ENCODE results near the gene KPNA3. TPM values are rescaled to one million over a fixed set of nuclear protein-coding genes. Genes with fewer than 3 reads are reported as not detected.

The KPNA3 gene
- total RNA-seq, 1 experiment from 2014 or later, result 36.8 TPM

DNA sequence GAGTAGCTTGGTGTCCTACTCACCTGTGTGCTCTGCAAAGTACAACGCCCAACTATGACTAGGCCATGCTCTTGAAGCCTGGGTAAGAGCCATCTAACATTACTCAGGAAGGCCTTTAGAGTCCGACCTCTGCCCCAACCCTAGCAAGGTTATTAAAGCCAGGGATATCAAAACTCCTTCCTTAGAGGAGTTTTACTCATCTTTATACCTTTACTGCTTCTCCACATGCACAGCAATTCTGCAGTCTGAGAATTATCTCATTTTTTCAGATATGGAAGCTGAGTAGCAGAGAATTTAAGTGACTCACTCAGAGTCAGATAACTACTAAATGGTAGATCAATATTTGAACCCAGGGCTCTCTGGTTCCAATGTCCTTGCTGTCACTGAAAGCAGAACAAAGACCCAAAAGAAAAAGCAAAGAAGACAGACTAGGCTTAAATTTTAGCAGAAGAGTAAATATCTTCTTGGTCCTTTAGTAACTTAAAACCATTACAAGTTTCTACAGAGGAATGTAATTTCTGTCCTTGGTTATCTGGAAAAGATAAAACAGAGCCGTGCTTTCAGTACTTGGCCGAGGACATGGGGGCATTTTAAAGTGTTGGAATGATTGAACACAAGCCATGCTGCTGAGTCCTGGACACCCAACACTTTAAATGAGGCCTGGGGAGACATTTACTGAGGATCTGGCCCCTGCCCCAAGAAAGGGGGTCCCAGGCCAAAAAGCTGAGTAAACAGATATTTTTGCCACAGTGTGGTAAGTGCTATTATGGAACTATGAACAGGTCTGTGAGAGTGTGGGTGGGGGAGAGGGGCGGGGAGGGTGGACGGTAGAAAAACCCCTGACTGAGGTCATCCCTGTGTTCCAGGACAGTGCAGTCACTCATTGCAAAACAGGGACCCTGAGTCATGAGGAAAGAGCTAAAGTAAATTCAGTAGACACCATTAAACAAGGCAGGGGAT is 18.4 kb upstream of the KPNA3 start:
- no peak for TF ChIP-seq POLR2AphosphoS5 (IDR thresholded peaks at IDR 0.05; ENCODE audit: low read depth, low read length)
- TF ChIP-seq, protein P1, sequence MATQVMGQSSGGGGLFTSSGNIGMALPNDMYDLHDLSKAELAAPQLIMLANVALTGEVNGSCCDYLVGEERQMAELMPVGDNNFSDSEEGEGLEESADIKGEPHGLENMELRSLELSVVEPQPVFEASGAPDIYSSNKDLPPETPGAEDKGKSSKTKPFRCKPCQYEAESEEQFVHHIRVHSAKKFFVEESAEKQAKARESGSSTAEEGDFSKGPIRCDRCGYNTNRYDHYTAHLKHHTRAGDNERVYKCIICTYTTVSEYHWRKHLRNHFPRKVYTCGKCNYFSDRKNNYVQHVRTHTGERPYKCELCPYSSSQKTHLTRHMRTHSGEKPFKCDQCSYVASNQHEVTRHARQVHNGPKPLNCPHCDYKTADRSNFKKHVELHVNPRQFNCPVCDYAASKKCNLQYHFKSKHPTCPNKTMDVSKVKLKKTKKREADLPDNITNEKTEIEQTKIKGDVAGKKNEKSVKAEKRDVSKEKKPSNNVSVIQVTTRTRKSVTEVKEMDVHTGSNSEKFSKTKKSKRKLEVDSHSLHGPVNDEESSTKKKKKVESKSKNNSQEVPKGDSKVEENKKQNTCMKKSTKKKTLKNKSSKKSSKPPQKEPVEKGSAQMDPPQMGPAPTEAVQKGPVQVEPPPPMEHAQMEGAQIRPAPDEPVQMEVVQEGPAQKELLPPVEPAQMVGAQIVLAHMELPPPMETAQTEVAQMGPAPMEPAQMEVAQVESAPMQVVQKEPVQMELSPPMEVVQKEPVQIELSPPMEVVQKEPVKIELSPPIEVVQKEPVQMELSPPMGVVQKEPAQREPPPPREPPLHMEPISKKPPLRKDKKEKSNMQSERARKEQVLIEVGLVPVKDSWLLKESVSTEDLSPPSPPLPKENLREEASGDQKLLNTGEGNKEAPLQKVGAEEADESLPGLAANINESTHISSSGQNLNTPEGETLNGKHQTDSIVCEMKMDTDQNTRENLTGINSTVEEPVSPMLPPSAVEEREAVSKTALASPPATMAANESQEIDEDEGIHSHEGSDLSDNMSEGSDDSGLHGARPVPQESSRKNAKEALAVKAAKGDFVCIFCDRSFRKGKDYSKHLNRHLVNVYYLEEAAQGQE (IDR thresholded peaks at IDR 0.05; ENCODE audit: insufficient read depth in 1 of 2, low read depth in 2 of 2, low read length in 1 of 2), result no peak
- no peak for TF ChIP-seq TCF7L2 (IDR thresholded peaks at IDR 0.05; ENCODE audit: low read depth, low read length)
- no peak for TF ChIP-seq SIN3A (IDR thresholded peaks at IDR 0.05; ENCODE audit: borderline replicate concordance, insufficient read depth, low read depth, low read length)
- TF ChIP-seq, protein P2, sequence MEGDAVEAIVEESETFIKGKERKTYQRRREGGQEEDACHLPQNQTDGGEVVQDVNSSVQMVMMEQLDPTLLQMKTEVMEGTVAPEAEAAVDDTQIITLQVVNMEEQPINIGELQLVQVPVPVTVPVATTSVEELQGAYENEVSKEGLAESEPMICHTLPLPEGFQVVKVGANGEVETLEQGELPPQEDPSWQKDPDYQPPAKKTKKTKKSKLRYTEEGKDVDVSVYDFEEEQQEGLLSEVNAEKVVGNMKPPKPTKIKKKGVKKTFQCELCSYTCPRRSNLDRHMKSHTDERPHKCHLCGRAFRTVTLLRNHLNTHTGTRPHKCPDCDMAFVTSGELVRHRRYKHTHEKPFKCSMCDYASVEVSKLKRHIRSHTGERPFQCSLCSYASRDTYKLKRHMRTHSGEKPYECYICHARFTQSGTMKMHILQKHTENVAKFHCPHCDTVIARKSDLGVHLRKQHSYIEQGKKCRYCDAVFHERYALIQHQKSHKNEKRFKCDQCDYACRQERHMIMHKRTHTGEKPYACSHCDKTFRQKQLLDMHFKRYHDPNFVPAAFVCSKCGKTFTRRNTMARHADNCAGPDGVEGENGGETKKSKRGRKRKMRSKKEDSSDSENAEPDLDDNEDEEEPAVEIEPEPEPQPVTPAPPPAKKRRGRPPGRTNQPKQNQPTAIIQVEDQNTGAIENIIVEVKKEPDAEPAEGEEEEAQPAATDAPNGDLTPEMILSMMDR (IDR thresholded peaks at IDR 0.05), result no peak
- no peak for DNase-seq (ENCODE audit: low read depth, low spot score)
- CTCF ChIA-PET, result interaction anchor here (0.7 kb wide), 1 partner anchor 8 kb away, joined by 3 read pairs; no protein-coding TSS in a partner anchor
- ATAC-seq, result no peak
- POLR2A ChIA-PET, result no interaction called here
- BruUV-seq (replicated peaks), result no TSS peak
- in situ Hi-C loops (cut with HindIII; ENCODE audit: low pct_unique_long_range_greater_than_20kb, low sequenced_read_pairs) (no loop called here), intact Hi-C loops (cut with micrococcal nuclease; ENCODE audit: unreplicated experiment) (no loop called here)
- Histone ChIP-seq H3K27me3 (ENCODE audit: control insufficient read depth, insufficient read depth, low read length) (no peaks in the 10 kb centered on the region), H3K4me1 (ENCODE audit: control insufficient read depth, insufficient read depth, low read length) (no peaks in the 10 kb centered on the region), H3K36me3 (ENCODE audit: control insufficient read depth, insufficient read depth, low read length) (no peaks in the 10 kb centered on the region), H3K27ac (ENCODE audit: low read length) (no peak overlapping the region), H3K9me3 (ENCODE audit: control insufficient read depth, insufficient read depth, low read depth, low read length) (no peaks in the 10 kb centered on the region), H3K4me3 (ENCODE audit: low read depth in 2 of 2, low read length in 2 of 2) (no peak overlapping the region)

DNA sequence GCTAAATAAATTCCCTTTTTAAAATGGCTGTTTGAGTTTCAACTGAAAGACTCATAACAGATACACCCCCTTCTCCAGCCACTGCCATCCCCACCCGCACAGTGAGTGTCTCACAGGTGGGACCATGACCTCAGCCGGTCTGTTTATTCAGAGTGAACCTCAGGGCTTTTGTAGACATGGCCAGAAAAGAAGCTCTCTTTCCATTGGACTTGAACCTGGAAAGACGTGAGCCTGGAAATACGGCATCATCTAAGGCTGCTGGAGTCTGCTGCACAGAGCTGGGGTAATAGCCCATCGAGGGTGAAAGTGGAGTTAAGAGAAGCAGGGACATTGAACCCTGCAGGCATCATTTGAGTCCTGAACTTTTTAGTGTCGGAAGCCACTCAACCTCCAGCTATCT is 15.2 kb upstream of the KPNA3 start:
- H3K36me3 ChIP-seq (ENCODE audit: control insufficient read depth, insufficient read depth, low read length), result no peaks in the 10 kb centered on the region
- ATAC-seq, result no peak
- in situ Hi-C loops (cut with HindIII; ENCODE audit: low pct_unique_long_range_greater_than_20kb, low sequenced_read_pairs) (no loop called here), intact Hi-C loops (cut with micrococcal nuclease; ENCODE audit: unreplicated experiment) (no loop called here)
- POLR2A ChIA-PET, result no interaction called here
- CTCF ChIA-PET, result no interaction called here
- no peaks in the 10 kb centered on the region for H3K27me3 ChIP-seq (ENCODE audit: control insufficient read depth, insufficient read depth, low read length)
- no peaks in the 10 kb centered on the region for H3K4me1 ChIP-seq (ENCODE audit: control insufficient read depth, insufficient read depth, low read length)
- H3K9me3 ChIP-seq (ENCODE audit: control insufficient read depth, insufficient read depth, low read depth, low read length), result no peaks in the 10 kb centered on the region
- no peak for DNase-seq (ENCODE audit: low read depth, low spot score)
- no TSS peak for BruUV-seq (replicated peaks)
- TF ChIP-seq POLR2AphosphoS5 (IDR thresholded peaks at IDR 0.05; ENCODE audit: low read depth, low read length), result no peak
- TF ChIP-seq, protein P2 (IDR thresholded peaks at IDR 0.05), result no peak
- no peak for TF ChIP-seq SIN3A (IDR thresholded peaks at IDR 0.05; ENCODE audit: borderline replicate concordance, insufficient read depth, low read depth, low read length)
- H3K4me3 ChIP-seq (ENCODE audit: low read depth in 2 of 2, low read length in 2 of 2), result no peak overlapping the region
- H3K27ac ChIP-seq (ENCODE audit: low read length), result no peak overlapping the region

Measured in Panc1 (cell line).